PC-3 (cell line): ENCODE results near the gene LMCD1. TPM values are rescaled to one million over a fixed set of nuclear protein-coding genes. Genes with fewer than 3 reads are reported as not detected.

Experiments used
- ATAC-seq: fragments of 200-7000 bp; cut with Tn5 transposase; 2 replicates; pipeline ENCODE4 v1.9.1; 2020; ENCODE audit warnings: mild to moderate bottlenecking, moderate library complexity
- BruUV-seq: library from RNA; stranded (reverse); fragments of 400-500 nt; replicated peaks from 2 replicates; lab custom pipeline; 2021; lab: Mats Ljungman, UMichigan
- CTCF ChIA-PET: fragments of 300-600 bp; sonication (Branson Sonifier 250); formaldehyde crosslinking; loops from one replicate; lab custom pipeline; 2022; ENCODE audit warnings: antibody characterized with exemption; lab: Charles Lee
- POLR2A ChIA-PET: fragments of 300-600 bp; sonication (Branson Sonifier 250); formaldehyde crosslinking; loops from one replicate; lab custom pipeline; 2022; ENCODE audit warnings: antibody characterized with exemption; ENCODE audit not compliant: unreplicated experiment; lab: Charles Lee
- DNase-seq: peaks from one replicate; pipeline ENCODE4 v3.0.0-alpha.2; 2015
- H2AFZ ChIP-seq: fragments of 300-600 bp; sonication (generic); 2 replicates; pipeline ENCODE4 v1.6.0; 2016; ENCODE audit warnings: antibody characterized with exemption, low read length
- H3F3A ChIP-seq: fragments of 300-600 bp; sonication (generic); one replicate; pipeline ENCODE4 v1.6.0; 2017; ENCODE audit warnings: antibody characterized with exemption, low read length, control low read depth, mild to moderate bottlenecking; ENCODE audit not compliant: unreplicated experiment
- H3K27ac ChIP-seq: fragments of 300-600 bp; sonication (generic); 2 replicates; pipeline ENCODE4 v1.5.1; 2016; ENCODE audit warnings: mild to moderate bottlenecking, low read length
- H3K27me3 ChIP-seq: fragments of 300-600 bp; sonication (generic); 2 replicates; pipeline ENCODE4 v1.6.1; 2016; ENCODE audit warnings: low read length, mixed read lengths
- H3K36me3 ChIP-seq: fragments of 300-600 bp; sonication (generic); 2 replicates; pipeline ENCODE4 v1.6.1; 2016; ENCODE audit warnings: low read depth, mixed run types, low read length, mixed read lengths
- H3K4me1 ChIP-seq: fragments of 300-600 bp; sonication (generic); 2 replicates; pipeline ENCODE4 v1.5.1; 2016; ENCODE audit warnings: low read length; ENCODE audit not compliant: insufficient read depth
- H3K4me2 ChIP-seq: fragments of 300-600 bp; sonication (generic); 2 replicates; pipeline ENCODE4 v1.6.0; 2016; ENCODE audit warnings: low read length
- H3K4me3 ChIP-seq: fragments of 300-600 bp; sonication (generic); 2 replicates; pipeline ENCODE4 v1.5.1; 2016; ENCODE audit warnings: mild to moderate bottlenecking, low read length, mixed read lengths
- H3K79me2 ChIP-seq: fragments of 300-600 bp; sonication (generic); 2 replicates; pipeline ENCODE4 v1.6.1; 2017; ENCODE audit warnings: low read length, mixed read lengths
- H3K9ac ChIP-seq: fragments of 300-600 bp; sonication (generic); 2 replicates; pipeline ENCODE4 v1.6.0; 2016; ENCODE audit warnings: mild to moderate bottlenecking, low read length
- H3K9me2 ChIP-seq: fragments of 300-600 bp; sonication (generic); replicated peaks from 2 replicates; pipeline ENCODE4 v1.6.1; 2016; ENCODE audit warnings: mixed run types, low read length, mixed read lengths
- H3K9me3 ChIP-seq: fragments of 300-600 bp; sonication (generic); 2 replicates; pipeline ENCODE4 v1.6.1; 2016; ENCODE audit warnings: low read length, mixed read lengths
- H4K20me1 ChIP-seq: fragments of 300-600 bp; sonication (generic); 2 replicates; pipeline ENCODE4 v1.6.1; 2016; ENCODE audit warnings: low read length, mixed read lengths
- EZH2 ChIP-seq: fragments of 300-600 bp; sonication (generic); IDR thresholded peaks from one replicate; pipeline ENCODE4 v1.6.1; 2017; ENCODE audit warnings: antibody characterized with exemption, mild to moderate bottlenecking, low read length; ENCODE audit not compliant: unreplicated experiment
- EZH2phosphoT487 ChIP-seq: fragments of 300-600 bp; sonication (generic); IDR thresholded peaks from 2 replicates; pipeline ENCODE4 v1.6.1; 2018; ENCODE audit warnings: mild to moderate bottlenecking, antibody characterized with exemption, low read length, borderline replicate concordance
- intact Hi-C: fragments of 100-400 bp; cut with micrococcal nuclease; formaldehyde crosslinking; loops from 2 replicates; pipeline ENCODE4 v1.9.0; 2023
- total RNA-seq: library from RNA; depleted of rRNA; stranded (reverse); fragments of >200 nt; gene quantifications from 2 replicates; pipeline ENCODE4 v1.2.3, GENCODE V29; 2014
- TF ChIP-seq, protein P1 (sequence below): fragments of 300-600 bp; sonication (generic); conservative IDR thresholded peaks from 2 replicates; pipeline ENCODE4 v1.5.1; 2017; ENCODE audit warnings: antibody characterized with exemption, low read depth, mild to moderate bottlenecking, low read length

The LMCD1 gene
- total RNA-seq, 1 experiment from 2014 or later: 9.1 TPM

DNA sequence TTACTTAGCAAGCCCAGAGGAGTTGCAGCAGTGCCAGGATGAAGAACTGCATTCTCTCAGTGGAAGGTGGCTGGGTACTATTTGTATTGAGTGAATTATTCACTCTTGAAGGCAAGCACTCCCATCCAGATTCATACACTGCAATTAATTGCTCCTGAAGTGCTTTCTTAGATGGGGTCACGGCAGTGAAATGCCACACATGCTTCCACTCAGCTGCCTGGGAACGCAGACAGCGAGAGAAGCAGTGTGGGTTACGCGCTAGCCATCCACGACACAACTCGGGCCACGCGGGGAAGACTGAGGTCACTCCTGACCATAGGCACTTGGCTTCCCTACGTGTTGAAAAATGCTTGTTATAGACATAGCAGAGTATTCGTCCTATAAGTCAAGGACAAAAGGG, 30.8 kb upstream of the LMCD1 start:
- intact Hi-C loops: no loop called here
- BruUV-seq: no TSS peak

DNA sequence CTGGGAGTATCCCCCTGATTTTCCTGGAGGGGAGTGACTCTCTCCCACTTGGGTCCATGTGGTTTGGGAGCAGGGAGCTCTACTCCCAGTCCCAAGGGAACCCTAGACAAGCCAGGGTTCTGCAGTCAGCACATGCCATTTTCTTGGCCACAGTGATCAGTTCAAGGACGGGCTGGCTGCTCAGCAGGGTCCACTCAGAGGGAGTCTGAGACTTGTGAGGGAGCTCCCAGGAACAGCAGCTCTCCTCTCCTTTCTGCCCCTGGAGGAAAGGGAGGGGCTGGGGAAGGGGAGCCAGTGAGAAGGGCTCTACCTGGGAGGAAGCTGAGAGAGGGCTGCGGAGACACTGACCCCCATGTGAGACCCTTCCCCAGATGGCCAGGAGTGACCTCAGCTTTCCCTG, 29.1 kb upstream of the LMCD1 start:
- Histone ChIP-seq H3K27ac (no peak overlapping the region), H3K4me1 (no peaks in the 10 kb centered on the region), H3F3A (no peaks in the 10 kb centered on the region), H3K27me3 (no peaks in the 10 kb centered on the region), H3K36me3 (no peaks in the 10 kb centered on the region), H3K9ac (no peak overlapping the region), H3K9me3 (no peaks in the 10 kb centered on the region), H3K9me2 (no peaks in the 10 kb centered on the region), H3K4me2 (no peak overlapping the region), H4K20me1 (no peaks in the 10 kb centered on the region), H3K4me3 (no peak overlapping the region), H2AFZ (no peak overlapping the region), H3K79me2 (no peaks in the 10 kb centered on the region)
- DNase-seq (no peak), ATAC-seq (no peak)
- TF ChIP-seq EZH2phosphoT487: no peak
- TF ChIP-seq, protein P1, sequence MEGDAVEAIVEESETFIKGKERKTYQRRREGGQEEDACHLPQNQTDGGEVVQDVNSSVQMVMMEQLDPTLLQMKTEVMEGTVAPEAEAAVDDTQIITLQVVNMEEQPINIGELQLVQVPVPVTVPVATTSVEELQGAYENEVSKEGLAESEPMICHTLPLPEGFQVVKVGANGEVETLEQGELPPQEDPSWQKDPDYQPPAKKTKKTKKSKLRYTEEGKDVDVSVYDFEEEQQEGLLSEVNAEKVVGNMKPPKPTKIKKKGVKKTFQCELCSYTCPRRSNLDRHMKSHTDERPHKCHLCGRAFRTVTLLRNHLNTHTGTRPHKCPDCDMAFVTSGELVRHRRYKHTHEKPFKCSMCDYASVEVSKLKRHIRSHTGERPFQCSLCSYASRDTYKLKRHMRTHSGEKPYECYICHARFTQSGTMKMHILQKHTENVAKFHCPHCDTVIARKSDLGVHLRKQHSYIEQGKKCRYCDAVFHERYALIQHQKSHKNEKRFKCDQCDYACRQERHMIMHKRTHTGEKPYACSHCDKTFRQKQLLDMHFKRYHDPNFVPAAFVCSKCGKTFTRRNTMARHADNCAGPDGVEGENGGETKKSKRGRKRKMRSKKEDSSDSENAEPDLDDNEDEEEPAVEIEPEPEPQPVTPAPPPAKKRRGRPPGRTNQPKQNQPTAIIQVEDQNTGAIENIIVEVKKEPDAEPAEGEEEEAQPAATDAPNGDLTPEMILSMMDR: no peak
- no peak for TF ChIP-seq EZH2
- BruUV-seq: no TSS peak
- ChIA-PET CTCF (no interaction called here), POLR2A (no interaction called here)
- intact Hi-C loops: no loop called here

More for the DNA sequence above, 30.8 kb upstream of the LMCD1 start:
- H3K27me3 ChIP-seq: no peaks in the 10 kb centered on the region
- TF ChIP-seq, protein P1: no peak
- TF ChIP-seq EZH2phosphoT487: no peak
- no peak for TF ChIP-seq EZH2
- no peaks in the 10 kb centered on the region for H3K79me2 ChIP-seq
- DNase-seq (no peak), ATAC-seq (no peak)
- no peaks in the 10 kb centered on the region for H4K20me1 ChIP-seq
- no peak overlapping the region for H3K9ac ChIP-seq
- H3K9me3 ChIP-seq: no peaks in the 10 kb centered on the region
- ChIA-PET CTCF (no interaction called here), POLR2A (no interaction called here)
- H3K4me3 ChIP-seq: no peak overlapping the region
- H3K36me3 ChIP-seq: no peaks in the 10 kb centered on the region
- no peak overlapping the region for H3K4me2 ChIP-seq
- no peaks in the 10 kb centered on the region for H3K4me1 ChIP-seq
- H3F3A ChIP-seq: no peaks in the 10 kb centered on the region
- H2AFZ ChIP-seq: no peak overlapping the region
- no peaks in the 10 kb centered on the region for H3K9me2 ChIP-seq
- no peak overlapping the region for H3K27ac ChIP-seq

DNA sequence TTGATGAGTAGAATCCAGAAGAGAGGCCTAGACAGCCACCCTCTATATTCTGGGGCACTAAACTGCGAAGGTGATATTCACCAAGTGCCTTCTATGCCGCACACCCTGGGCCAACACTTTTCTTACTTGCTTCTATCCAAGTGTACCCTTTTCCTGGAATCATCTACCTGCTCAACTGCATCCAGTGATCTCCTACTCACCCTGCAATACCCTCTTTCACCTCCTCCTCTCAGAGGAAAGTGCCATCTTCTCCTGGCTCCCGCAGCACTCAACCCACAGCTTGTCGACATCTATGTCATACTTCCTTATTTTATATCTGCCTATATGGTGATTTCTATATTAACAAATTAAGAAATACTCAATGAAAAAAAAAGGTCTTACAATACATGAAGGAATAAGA, 28.6 kb upstream of the LMCD1 start:
- Histone ChIP-seq H3K36me3 (no peaks in the 10 kb centered on the region), H3K4me2 (no peak overlapping the region), H3K9me2 (no peaks in the 10 kb centered on the region), H3F3A (no peaks in the 10 kb centered on the region), H3K27ac (no peak overlapping the region), H3K79me2 (no peaks in the 10 kb centered on the region), H3K4me3 (no peak overlapping the region), H3K9me3 (no peaks in the 10 kb centered on the region), H3K9ac (no peak overlapping the region), H4K20me1 (no peaks in the 10 kb centered on the region), H2AFZ (no peak overlapping the region), H3K27me3 (no peaks in the 10 kb centered on the region), H3K4me1 (no peaks in the 10 kb centered on the region)
- ChIA-PET CTCF (no interaction called here), POLR2A (no interaction called here)
- TF ChIP-seq EZH2: no peak
- TF ChIP-seq, protein P1: no peak
- TF ChIP-seq EZH2phosphoT487: no peak
- no TSS peak for BruUV-seq
- no peak for DNase-seq
- intact Hi-C loops: no loop called here
- no peak for ATAC-seq
